Uterus (tissue), 2 donors: ENCODE measurements around the gene LIN54.

ENCODE experiments used
- CTCF ChIP-seq, 4 experiments: fragments of 200-600 bp in 2 of 4; fragments of 450-650 bp in 2 of 4; sonication (generic) in 2 of 4; IDR thresholded peaks; one replicate each; pipeline ENCODE4 v1.5.1; 2016 to 2019; ENCODE audit warnings: antibody characterized with exemption in 4 of 4, mild to moderate bottlenecking in 2 of 4, moderate library complexity in 1 of 4
- POLR2A ChIP-seq, 2 donors: fragments of 450-650 bp; IDR thresholded peaks; one replicate each; pipeline ENCODE4 v1.6.1; 2016; ENCODE audit warnings: antibody characterized with exemption in 2 of 2, mild to moderate bottlenecking in 1 of 2, moderate library complexity in 1 of 2

- no peak for TF ChIP-seq POLR2A (IDR thresholded peaks at IDR 0.05)
- TF ChIP-seq CTCF (IDR thresholded peaks at IDR 0.05): no peak
These were observed 15.8 kb downstream of the LIN54 start for GRCh38 chr4:82994834-82995233.
